Vagina (tissue), 2 donors: ENCODE results near the gene PAQR5. TPM values are rescaled to one million over a fixed set of nuclear protein-coding genes. Genes with fewer than 3 reads are reported as not detected.
"Not testable (repeated sequence)": the region's sequence is repeated elsewhere in the genome, so short reads cannot be mapped to it uniquely, and the experiment has no call there.

Source experiments
- DNase-seq, 2 donors: peaks; one replicate each; pipeline ENCODE4 v3.0.0-alpha.2; 2017; ENCODE audit errors: extremely low spot score in 2 of 2
- H3K27ac ChIP-seq: fragments of 200-600 bp; sonication (generic); one replicate; pipeline ENCODE4 v1.5.1; 2019
- H3K27me3 ChIP-seq: fragments of 200-600 bp; sonication (generic); one replicate; pipeline ENCODE4 v1.5.1; 2019
- H3K36me3 ChIP-seq, 2 donors: fragments of 200-600 bp; sonication (generic); one replicate each; pipeline ENCODE4 v1.5.1; 2017 to 2019
- H3K4me1 ChIP-seq: fragments of 200-600 bp; sonication (generic); one replicate; pipeline ENCODE4 v1.5.1; 2019
- H3K4me3 ChIP-seq, 2 donors: fragments of 200-600 bp; sonication (generic); 1 replicate in 1 of 2; 2 replicates in 1 of 2; pipeline ENCODE4 v1.5.1; 2016 to 2019
- H3K9me3 ChIP-seq: fragments of 200-600 bp; sonication (generic); one replicate; pipeline ENCODE4 v1.5.1; 2019
- POLR2A ChIP-seq, 2 donors: fragments of 450-650 bp; IDR thresholded peaks; one replicate each; pipeline ENCODE4 v1.6.1; 2017; ENCODE audit warnings: antibody characterized with exemption in 2 of 2, mild to moderate bottlenecking in 2 of 2, moderate library complexity in 2 of 2
- POLR2AphosphoS5 ChIP-seq, 2 donors: sonication (generic); formaldehyde crosslinking; IDR thresholded peaks; one replicate each; pipeline ENCODE4 v1.9.0; 2017; ENCODE audit warnings: antibody characterized with exemption in 2 of 2, mild to moderate bottlenecking in 2 of 2, low read depth in 1 of 2; ENCODE audit not compliant: insufficient read depth in 1 of 2
- intact Hi-C: fragments of 100-400 bp; cut with DNase I; formaldehyde crosslinking; loops from one replicate; pipeline ENCODE4 v1.15.1; 2023
- total RNA-seq: library from RNA; depleted of rRNA; stranded (reverse); fragments of >200 nt; gene quantifications from one replicate; pipeline ENCODE4 v1.2.3, GENCODE V29; 2016
- TF ChIP-seq, protein P1 (sequence below), 3 experiments: fragments of 450-650 bp in 2 of 3; fragments of 200-600 bp in 1 of 3; sonication (generic) in 1 of 3; IDR thresholded peaks; one replicate each; pipeline ENCODE4 v1.5.1; 2017 to 2019; ENCODE audit warnings: antibody characterized with exemption in 3 of 3, mild to moderate bottlenecking in 2 of 3, moderate library complexity in 2 of 3

The PAQR5 gene
- total RNA-seq, 1 donor from 2014 or later, result 9.1 TPM

DNA sequence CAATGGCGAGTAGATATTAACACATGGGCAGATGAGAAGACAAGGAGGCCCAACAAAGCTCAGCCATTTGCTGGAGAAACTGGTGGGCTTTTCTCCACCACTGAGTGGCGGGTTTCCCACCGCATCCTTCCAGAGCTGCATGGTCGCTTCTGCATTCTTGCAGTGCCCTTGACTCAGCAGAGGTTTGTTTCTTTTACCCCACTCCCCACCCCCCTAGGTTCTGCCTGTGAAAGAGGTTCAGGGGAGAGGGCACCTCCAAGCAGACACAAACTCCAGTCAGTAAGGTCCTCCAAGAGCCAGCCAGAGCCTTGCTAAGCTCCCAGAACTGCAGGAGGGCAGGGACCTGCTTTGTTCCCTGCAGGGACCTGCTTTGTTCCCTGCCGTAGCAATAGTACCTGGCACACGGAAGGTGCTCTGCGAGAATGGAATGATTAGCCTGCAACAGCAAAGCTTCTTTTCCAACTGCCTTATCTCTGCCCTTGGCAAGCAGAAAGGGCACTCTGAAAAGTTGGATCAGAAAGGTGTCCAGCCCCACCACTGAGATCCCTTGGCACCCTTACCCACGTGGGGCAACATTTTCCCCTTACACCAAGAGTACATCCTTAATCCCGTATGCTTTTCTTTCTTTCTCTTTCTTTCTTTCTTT is 1.4 kb downstream of the PAQR5 start:
- peaks cover 14% of the 10 kb centered on the region for H3K4me1 ChIP-seq
- no peak overlapping the region for H3K4me3 ChIP-seq
- intact Hi-C loops, result no loop called here
- no peaks in the 10 kb centered on the region for H3K36me3 ChIP-seq
- no peaks in the 10 kb centered on the region for H3K27me3 ChIP-seq
- H3K27ac ChIP-seq, result no peak overlapping the region
- DNase-seq, result no peak
- no peak for TF ChIP-seq POLR2A (IDR thresholded peaks at IDR 0.05)
- TF ChIP-seq, protein P1, sequence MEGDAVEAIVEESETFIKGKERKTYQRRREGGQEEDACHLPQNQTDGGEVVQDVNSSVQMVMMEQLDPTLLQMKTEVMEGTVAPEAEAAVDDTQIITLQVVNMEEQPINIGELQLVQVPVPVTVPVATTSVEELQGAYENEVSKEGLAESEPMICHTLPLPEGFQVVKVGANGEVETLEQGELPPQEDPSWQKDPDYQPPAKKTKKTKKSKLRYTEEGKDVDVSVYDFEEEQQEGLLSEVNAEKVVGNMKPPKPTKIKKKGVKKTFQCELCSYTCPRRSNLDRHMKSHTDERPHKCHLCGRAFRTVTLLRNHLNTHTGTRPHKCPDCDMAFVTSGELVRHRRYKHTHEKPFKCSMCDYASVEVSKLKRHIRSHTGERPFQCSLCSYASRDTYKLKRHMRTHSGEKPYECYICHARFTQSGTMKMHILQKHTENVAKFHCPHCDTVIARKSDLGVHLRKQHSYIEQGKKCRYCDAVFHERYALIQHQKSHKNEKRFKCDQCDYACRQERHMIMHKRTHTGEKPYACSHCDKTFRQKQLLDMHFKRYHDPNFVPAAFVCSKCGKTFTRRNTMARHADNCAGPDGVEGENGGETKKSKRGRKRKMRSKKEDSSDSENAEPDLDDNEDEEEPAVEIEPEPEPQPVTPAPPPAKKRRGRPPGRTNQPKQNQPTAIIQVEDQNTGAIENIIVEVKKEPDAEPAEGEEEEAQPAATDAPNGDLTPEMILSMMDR (IDR thresholded peaks at IDR 0.05), result no peak
- TF ChIP-seq POLR2AphosphoS5 (IDR thresholded peaks at IDR 0.05; ENCODE audit: insufficient read depth in 1 of 2, low read depth in 1 of 2), result no peak
- no peaks in the 10 kb centered on the region for H3K9me3 ChIP-seq

DNA sequence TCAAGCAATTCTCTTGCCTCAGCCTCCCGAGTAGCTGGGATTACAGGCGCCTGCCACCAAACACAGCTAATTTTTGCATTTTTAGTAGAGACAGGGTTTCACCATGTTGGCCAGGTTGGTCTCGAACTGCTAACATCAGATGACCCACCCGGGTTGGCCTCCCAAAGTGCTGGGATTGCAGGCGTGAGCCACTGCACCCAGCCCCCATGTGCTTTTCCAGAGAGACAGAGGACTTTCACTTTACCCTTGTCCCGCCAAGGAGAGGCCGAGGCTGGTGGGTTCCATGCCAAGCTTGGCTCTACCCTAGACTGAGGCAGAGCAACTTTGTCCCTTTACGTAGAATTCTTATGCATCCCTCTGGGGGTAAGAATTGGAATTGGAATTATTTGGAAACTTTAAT is 2.4 kb downstream of the PAQR5 start:
- H3K4me1 ChIP-seq, result peaks cover 14% of the 10 kb centered on the region
- H3K36me3 ChIP-seq, H3K9me3 ChIP-seq, DNase-seq, intact Hi-C loops, H3K27me3 ChIP-seq, H3K4me3 ChIP-seq, H3K27ac ChIP-seq: not testable (repeated sequence)

GRCh38 chr15:69302087-69302486 is 3.4 kb downstream of the PAQR5 start:
- intact Hi-C loops, H3K4me3 ChIP-seq: not testable (repeated sequence)

DNA sequence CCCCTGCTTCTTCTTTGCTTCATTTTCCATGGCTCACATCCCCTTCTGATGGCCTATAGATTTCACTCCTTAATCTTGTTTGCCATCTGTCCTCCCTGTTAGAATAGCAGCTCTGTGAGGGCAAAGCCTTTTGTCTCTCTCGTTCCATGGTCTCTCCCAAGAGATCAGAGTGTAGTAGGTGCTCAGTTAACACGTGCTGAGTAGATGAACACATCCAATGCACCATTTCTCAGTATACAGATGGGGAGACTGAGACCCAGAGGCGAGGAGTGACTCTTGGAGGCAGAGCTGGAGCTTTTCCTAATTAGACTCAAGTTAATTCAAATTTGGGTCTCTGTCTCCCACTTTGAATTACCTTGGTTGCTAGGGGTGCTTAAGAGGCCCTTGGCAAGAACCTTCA is 4.2 kb downstream of the PAQR5 start:
- H3K36me3 ChIP-seq, result no peaks in the 10 kb centered on the region
- intact Hi-C loops, result no loop called here
- H3K4me1 ChIP-seq, result peaks cover 14% of the 10 kb centered on the region
- no peaks in the 10 kb centered on the region for H3K9me3 ChIP-seq
- no peak for DNase-seq
- peak overlapping the region; percentile 35 for H3K27ac ChIP-seq
- TF ChIP-seq POLR2A (IDR thresholded peaks at IDR 0.05) (no peak), POLR2AphosphoS5 (IDR thresholded peaks at IDR 0.05; ENCODE audit: insufficient read depth in 1 of 2, low read depth in 1 of 2) (no peak)
- TF ChIP-seq, protein P1 (IDR thresholded peaks at IDR 0.05), result no peak
- no peaks in the 10 kb centered on the region for H3K27me3 ChIP-seq
- no peak overlapping the region for H3K4me3 ChIP-seq

More at GRCh38 chr15:69302087-69302486, 3.4 kb downstream of the PAQR5 start:
- H3K27me3 ChIP-seq, H3K27ac ChIP-seq, H3K36me3 ChIP-seq, DNase-seq, H3K9me3 ChIP-seq: not testable (repeated sequence)
- peaks cover 14% of the 10 kb centered on the region for H3K4me1 ChIP-seq

GRCh38 chr15:69303337-69304181 is 4.8 kb downstream of the PAQR5 start:
- DNase-seq, result no peak
- intact Hi-C loops, result no loop called here
- TF ChIP-seq POLR2A (IDR thresholded peaks at IDR 0.05) (no peak), POLR2AphosphoS5 (IDR thresholded peaks at IDR 0.05; ENCODE audit: insufficient read depth in 1 of 2, low read depth in 1 of 2) (no peak)
- TF ChIP-seq, protein P1 (IDR thresholded peaks at IDR 0.05), result no peak
- no peak overlapping the region for H3K4me3 ChIP-seq
- H3K4me1 ChIP-seq, result peaks cover 14% of the 10 kb centered on the region
- no peaks in the 10 kb centered on the region for H3K9me3 ChIP-seq
- peak overlapping the region; percentile 53 for H3K27ac ChIP-seq
- no peaks in the 10 kb centered on the region for H3K27me3 ChIP-seq
- no peaks in the 10 kb centered on the region for H3K36me3 ChIP-seq

DNA sequence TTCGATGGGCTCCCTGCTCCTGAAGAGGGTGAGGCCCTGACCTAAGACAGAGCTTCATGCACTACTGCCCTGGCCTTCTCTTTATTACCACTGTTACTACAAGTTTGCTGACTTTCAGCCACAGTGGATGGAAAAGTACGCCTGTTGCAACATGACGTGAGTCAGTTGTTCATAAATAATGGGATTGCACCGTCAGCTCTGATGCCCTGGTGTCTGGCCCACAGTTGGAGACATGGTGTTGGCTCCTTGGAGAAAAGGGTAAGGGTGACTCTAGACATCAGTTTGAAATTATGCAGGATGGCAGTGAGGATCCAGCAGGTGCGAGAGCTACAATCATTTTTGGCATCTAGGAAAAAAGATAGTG is 5.5 kb downstream of the PAQR5 start:
- TF ChIP-seq POLR2AphosphoS5 (IDR thresholded peaks at IDR 0.05; ENCODE audit: insufficient read depth in 1 of 2, low read depth in 1 of 2) (no peak), POLR2A (IDR thresholded peaks at IDR 0.05) (no peak)
- TF ChIP-seq, protein P1 (IDR thresholded peaks at IDR 0.05), result no peak
- intact Hi-C loops, result no loop called here
- H3K27ac ChIP-seq, result peak overlapping the region; percentile 53

More for the DNA sequence above, 5.5 kb downstream of the PAQR5 start:
- Histone ChIP-seq H3K4me3 (no peak overlapping the region), H3K9me3 (no peaks in the 10 kb centered on the region), H3K36me3 (no peaks in the 10 kb centered on the region), H3K4me1 (peaks cover 12% of the 10 kb centered on the region), H3K27me3 (no peaks in the 10 kb centered on the region)
- DNase-seq, result no peak
